OCI-LY1 (cell line): ENCODE measurements around the gene ENDOV.

Source experiments
- CTCF ChIP-seq: fragments of 200-600 bp; sonication (generic), shearing (Covaris generic); IDR thresholded peaks from 2 replicates; pipeline ENCODE4 v1.5.1; 2017; ENCODE audit warnings: mild to moderate bottlenecking, antibody characterized with exemption, low read length, moderate library complexity, mixed read lengths
- EZH2 ChIP-seq: fragments of 200-600 bp; sonication (generic), shearing (Covaris generic); IDR thresholded peaks from 2 replicates; pipeline ENCODE4 v1.8.0; 2017; ENCODE audit warnings: borderline replicate concordance, mixed run types, mild to moderate bottlenecking, antibody characterized with exemption, low read length, moderate library complexity, mixed read lengths

DNA sequence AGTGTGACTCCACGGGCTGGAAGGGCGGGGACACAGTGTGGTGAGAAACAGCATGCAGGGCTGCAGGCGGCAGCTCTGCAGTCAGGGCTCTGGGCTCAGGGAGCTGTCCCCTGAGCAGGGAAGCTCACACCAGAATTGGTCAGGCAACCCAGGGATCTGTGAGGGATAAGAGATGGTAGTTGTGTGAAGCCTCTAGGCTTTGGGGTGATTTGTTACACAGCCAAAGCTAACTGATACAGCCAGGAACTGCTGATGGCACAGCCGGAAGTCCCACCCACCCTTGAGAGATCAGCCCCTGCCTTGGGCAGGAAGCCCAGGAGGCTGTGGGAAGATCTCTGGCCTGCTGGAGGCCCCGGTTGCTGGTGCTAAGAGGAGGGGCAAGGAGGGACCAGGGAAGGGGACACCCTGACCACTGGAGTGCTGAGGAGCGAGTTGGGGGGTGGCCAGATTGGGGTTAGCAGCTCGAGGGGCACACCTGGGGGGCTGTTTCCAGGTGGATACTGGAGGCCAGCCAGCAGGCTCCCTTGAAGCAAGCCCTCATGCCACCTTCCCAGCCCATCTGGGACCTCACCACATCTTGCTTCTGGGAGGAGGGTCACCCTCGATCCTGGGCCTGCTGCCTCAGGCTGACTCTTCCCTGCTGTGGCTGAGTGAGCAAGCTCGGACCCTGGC, 36.3 kb downstream of the ENDOV start:
- no peak for TF ChIP-seq CTCF
- TF ChIP-seq EZH2: no peak
